ENCODE measurements around the gene PRICKLE4.
"Not testable (repeated sequence)": the region's sequence is repeated elsewhere in the genome, so short reads cannot be mapped to it uniquely, and the experiment has no call there.

DNA sequence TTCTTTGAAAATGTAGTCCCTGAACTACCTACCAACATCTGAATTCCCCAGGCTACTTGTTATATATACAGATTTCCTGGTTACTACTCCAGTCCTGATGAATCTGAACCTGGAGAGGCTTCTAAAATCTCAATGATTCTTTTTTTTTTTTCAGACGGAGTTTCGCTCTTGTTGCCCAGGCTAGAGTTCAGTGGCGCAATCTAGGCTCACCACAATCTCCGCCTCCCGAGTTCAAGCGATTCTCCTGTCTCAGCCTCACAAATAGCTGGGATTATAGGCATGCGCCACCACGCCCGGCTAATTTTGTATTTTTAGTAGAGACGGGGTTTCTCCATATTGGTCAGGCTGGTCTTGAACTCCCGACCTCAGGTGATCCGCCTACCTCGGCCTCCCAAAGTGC, 31.4 kb downstream of the PRICKLE4 start:
- not testable (repeated sequence) for TF ChIP-seq EP300, POLR2A (IDR thresholded peaks at IDR 0.05)

All from tibial nerve (tissue), 3 donors.